ENCODE measurements around the gene CD48. TPM values are rescaled to one million over a fixed set of nuclear protein-coding genes. Genes with fewer than 3 reads are reported as not detected.

The CD48 gene
- total and polyA plus RNA-seq, 2 donors (not counting 1 experiment from before 2014, with no cell fraction given), result 252 to 428 TPM

DNA sequence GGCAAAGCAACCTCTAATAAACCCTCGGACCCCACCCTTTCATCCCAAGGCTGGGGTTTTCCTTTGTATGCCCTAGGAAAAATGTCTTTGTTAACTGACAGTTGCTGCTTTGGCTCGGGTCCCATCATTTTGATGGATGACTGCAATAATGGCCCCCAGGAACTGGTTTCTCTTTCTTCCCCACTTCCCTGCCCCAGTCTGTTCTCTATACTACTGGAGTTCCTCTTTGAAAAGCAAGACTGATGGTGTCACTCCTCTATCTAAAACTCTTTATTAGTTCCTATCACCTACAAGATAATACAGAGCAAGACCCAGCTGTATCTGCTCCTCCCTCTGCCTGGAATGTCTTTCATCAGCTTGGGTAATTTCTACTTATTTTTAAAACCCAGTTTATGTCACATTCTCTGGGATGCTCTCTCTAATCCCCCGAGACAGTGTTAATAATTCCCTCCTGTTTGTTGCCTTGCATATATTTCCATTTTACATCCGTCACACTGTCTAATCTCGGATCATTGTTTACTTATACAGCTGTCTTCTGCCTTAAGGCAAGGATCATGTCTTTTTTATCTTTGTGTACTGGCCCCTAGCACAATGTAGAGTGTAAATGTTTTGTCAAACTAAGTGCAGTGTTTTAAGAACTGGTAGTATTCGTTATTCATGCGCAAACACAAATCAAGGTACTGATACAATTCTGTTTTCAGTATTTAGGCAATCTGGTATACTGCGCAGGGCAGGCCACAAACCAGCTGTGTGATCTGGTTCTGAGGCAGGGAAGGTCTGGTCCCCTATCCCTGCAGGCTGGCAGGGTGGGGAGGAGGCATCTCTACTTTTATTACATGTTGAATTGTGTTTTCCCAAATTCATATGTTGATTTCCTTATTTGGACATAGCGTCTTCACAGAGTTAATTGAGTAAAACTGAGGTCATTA lies 80.8 kb downstream of the CD48 start:
- POLR2A ChIA-PET, result no interaction called here
- peak overlapping the region; percentile 33 for H3K4me2 ChIP-seq (replicated peaks; ENCODE audit: low read depth, low read length, poor library complexity, severe bottlenecking)
- H3K27ac Mint-ChIP-seq, result peak overlapping the region; percentile 59
- H3K9me3 ChIP-seq (ENCODE audit: control extremely low read depth in 1 of 3, control insufficient read depth in 2 of 3, insufficient read depth in 1 of 3, low read length in 2 of 3), result no peaks in the 10 kb centered on the region
- H3K36me3 ChIP-seq (replicated peaks in 1 of 2; ENCODE audit: control extremely low read depth in 1 of 2, control insufficient read depth in 1 of 2, extremely low read depth in 1 of 2, insufficient read depth in 2 of 2, low read length in 1 of 2), result peaks cover 0 to 73% of the 10 kb centered on the region in 2 experiments
- H3K9me3 Mint-ChIP-seq (ENCODE audit: insufficient read depth), result no peaks in the 10 kb centered on the region
- H3K4me3 Mint-ChIP-seq, result peak overlapping the region; percentile 14
- 89% methylated on average over 5 of the region's 9 CpGs for WGBS (ENCODE audit: insufficient coverage)
- no peak for TF ChIP-seq CTCF (IDR thresholded peaks at IDR 0.05)
- intact Hi-C loops (cut with micrococcal nuclease), result no loop called here
- no peak overlapping the region for H3K9ac ChIP-seq (ENCODE audit: low read length)
- CTCF ChIA-PET, result interaction anchor here (1.2 to 10.0 kb wide), 4 partner anchors 10 to 43 kb away, joined by 4 to 76 read pairs (median 10); no protein-coding TSS in a partner anchor
- H3K27me3 Mint-ChIP-seq, result no peaks in the 10 kb centered on the region
- no peaks in the 10 kb centered on the region for H3K27me3 ChIP-seq (replicated peaks in 1 of 4; ENCODE audit: control extremely low read depth in 1 of 4, control insufficient read depth in 3 of 4, insufficient read depth in 4 of 4, low read length in 3 of 4)
- H3K4me1 ChIP-seq (ENCODE audit: control insufficient read depth in 2 of 2, insufficient read depth in 2 of 2, low read length in 2 of 2), result peaks cover 72 to 84% of the 10 kb centered on the region in 2 donors
- no peak overlapping the region for H3K4me3 ChIP-seq (ENCODE audit: control extremely low read depth in 1 of 5, extremely low read depth in 1 of 5, insufficient read depth in 1 of 5, low read depth in 2 of 5, low read length in 4 of 5)
- DNase-seq, result no peak
- H3K79me2 ChIP-seq (ENCODE audit: control insufficient read depth, insufficient read depth, low read length), result peaks cover 99% of the 10 kb centered on the region
- H4K20me1 ChIP-seq (ENCODE audit: control insufficient read depth, insufficient read depth, low read length, poor library complexity, severe bottlenecking), result peaks cover 6% of the 10 kb centered on the region
- no peak overlapping the region for H2AFZ ChIP-seq (ENCODE audit: insufficient read depth, low read depth, low read length, poor library complexity, severe bottlenecking)
- H3K4me1 Mint-ChIP-seq, result peaks cover 84% of the 10 kb centered on the region
- ATAC-seq (ENCODE audit: low read depth), result no peak
- H3K27ac ChIP-seq (ENCODE audit: low read length in 2 of 2), result peak overlapping the region in 1 of 2 donors; percentile 41
